Parathyroid adenoma (tissue), 2 donors: ENCODE results near the gene SOS1.
A peak's percentile ranks its signal among the peaks of the same experiment; 100 is the strongest.

Experiments used
- H2AFZ ChIP-seq: fragments of 300-600 bp; sonication (generic); one replicate; pipeline ENCODE4 v1.7.0; 2017; ENCODE audit warnings: antibody characterized with exemption, mild to moderate bottlenecking
- H3K27ac ChIP-seq: fragments of 300-600 bp; sonication (generic); one replicate; pipeline ENCODE4 v1.7.0; 2017
- H3K27me3 ChIP-seq: fragments of 300-600 bp; sonication (generic); one replicate; pipeline ENCODE4 v1.7.0; 2017; ENCODE audit warnings: low read length; ENCODE audit not compliant: control insufficient read depth, insufficient read depth
- H3K36me3 ChIP-seq: fragments of 300-600 bp; sonication (generic); one replicate; pipeline ENCODE4 v1.7.0; 2017; ENCODE audit warnings: low read length; ENCODE audit not compliant: control insufficient read depth, insufficient read depth
- H3K4me1 ChIP-seq: fragments of 300-600 bp; sonication (generic); one replicate; pipeline ENCODE4 v1.7.0; 2017; ENCODE audit warnings: control low read depth
- H3K4me2 ChIP-seq: fragments of 300-600 bp; sonication (generic); one replicate; pipeline ENCODE4 v1.7.0; 2017; ENCODE audit warnings: low read length
- H3K4me3 ChIP-seq: fragments of 300-600 bp; sonication (generic); one replicate; pipeline ENCODE4 v1.7.0; 2017; ENCODE audit warnings: low read depth, low read length
- H3K79me2 ChIP-seq: fragments of 300-600 bp; sonication (generic); one replicate; pipeline ENCODE4 v1.7.0; 2017; ENCODE audit warnings: control low read depth
- H3K9ac ChIP-seq: fragments of 300-600 bp; sonication (generic); one replicate; pipeline ENCODE4 v1.7.0; 2017; ENCODE audit warnings: mild to moderate bottlenecking
- H3K9me3 ChIP-seq: fragments of 300-600 bp; sonication (generic); one replicate; pipeline ENCODE4 v1.7.0; 2017; ENCODE audit warnings: low read length; ENCODE audit not compliant: control insufficient read depth
- TF ChIP-seq, protein P1 (sequence below): fragments of 300-600 bp; sonication (generic); IDR thresholded peaks from one replicate; pipeline ENCODE4 v1.7.0; 2017; ENCODE audit warnings: antibody characterized with exemption, mild to moderate bottlenecking
- donor health status: primary hyperparathyroidism.

SOS1 gene

DNA sequence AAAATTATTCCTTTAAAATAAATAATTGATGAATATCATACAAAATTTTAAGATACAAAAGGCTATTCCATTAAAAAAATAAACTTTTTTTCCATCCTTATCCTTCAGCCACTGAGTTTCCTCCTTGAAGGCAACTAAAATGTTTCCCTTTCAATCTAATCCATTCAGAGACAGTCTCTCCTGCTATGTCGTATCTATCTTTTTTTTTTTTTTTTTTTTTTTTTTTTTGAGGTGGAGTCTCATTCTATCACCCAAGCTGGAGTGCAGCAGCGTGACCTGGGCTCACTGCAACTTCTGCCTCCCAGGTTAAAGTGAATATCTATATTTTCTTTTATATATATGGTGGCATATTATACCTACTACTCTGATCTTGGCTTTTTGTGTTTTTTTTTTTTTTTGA is 31.7 kb upstream of the SOS1 start:
- Histone ChIP-seq H3K79me2 (no peaks in the 10 kb centered on the region), H3K4me3 (no peak overlapping the region), H3K9ac (no peak overlapping the region), H3K27ac (no peak overlapping the region), H3K9me3 (no peaks in the 10 kb centered on the region), H3K4me1 (no peaks in the 10 kb centered on the region), H3K27me3 (no peaks in the 10 kb centered on the region), H3K4me2 (no peak overlapping the region), H2AFZ (no peak overlapping the region), H3K36me3 (no peaks in the 10 kb centered on the region)
- TF ChIP-seq, protein P1, sequence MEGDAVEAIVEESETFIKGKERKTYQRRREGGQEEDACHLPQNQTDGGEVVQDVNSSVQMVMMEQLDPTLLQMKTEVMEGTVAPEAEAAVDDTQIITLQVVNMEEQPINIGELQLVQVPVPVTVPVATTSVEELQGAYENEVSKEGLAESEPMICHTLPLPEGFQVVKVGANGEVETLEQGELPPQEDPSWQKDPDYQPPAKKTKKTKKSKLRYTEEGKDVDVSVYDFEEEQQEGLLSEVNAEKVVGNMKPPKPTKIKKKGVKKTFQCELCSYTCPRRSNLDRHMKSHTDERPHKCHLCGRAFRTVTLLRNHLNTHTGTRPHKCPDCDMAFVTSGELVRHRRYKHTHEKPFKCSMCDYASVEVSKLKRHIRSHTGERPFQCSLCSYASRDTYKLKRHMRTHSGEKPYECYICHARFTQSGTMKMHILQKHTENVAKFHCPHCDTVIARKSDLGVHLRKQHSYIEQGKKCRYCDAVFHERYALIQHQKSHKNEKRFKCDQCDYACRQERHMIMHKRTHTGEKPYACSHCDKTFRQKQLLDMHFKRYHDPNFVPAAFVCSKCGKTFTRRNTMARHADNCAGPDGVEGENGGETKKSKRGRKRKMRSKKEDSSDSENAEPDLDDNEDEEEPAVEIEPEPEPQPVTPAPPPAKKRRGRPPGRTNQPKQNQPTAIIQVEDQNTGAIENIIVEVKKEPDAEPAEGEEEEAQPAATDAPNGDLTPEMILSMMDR, result no peak

DNA sequence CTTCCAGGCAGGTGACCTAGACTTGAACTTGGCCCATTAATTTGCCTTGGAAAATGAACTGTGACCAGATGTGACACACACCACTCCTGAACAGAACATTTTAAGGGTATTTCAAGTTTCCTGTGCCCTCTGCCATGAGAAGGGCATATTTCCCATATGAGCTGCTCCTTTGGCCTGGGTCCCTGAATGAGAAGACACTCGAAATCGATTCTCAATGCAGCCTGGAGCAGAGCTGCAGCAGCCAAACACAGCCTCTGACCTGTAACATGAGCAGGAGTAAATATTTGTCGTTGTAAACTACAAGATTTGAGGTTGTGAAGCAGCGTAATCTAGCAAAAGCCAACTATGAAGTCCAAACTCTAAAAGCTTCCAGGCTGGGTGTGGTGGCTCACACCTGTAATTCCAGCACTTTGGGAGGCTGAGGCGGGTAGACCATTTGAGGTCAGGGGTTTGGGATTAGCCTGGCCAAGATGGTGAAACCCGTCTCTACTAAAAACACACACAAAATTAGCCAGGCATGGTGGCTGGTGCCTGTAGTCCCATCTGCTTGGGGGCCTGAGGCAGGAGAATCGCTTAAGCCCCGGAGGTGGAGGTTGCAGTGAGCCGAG is 30.1 kb upstream of the SOS1 start:
- Histone ChIP-seq H3K4me3 (no peak overlapping the region), H3K9me3 (no peaks in the 10 kb centered on the region), H3K27ac (no peak overlapping the region), H3K9ac (no peak overlapping the region), H3K4me2 (no peak overlapping the region), H3K79me2 (no peaks in the 10 kb centered on the region), H3K27me3 (no peaks in the 10 kb centered on the region), H3K4me1 (no peaks in the 10 kb centered on the region), H2AFZ (peak overlapping the region; percentile 31), H3K36me3 (no peaks in the 10 kb centered on the region)
- TF ChIP-seq, protein P1, result no peak

DNA sequence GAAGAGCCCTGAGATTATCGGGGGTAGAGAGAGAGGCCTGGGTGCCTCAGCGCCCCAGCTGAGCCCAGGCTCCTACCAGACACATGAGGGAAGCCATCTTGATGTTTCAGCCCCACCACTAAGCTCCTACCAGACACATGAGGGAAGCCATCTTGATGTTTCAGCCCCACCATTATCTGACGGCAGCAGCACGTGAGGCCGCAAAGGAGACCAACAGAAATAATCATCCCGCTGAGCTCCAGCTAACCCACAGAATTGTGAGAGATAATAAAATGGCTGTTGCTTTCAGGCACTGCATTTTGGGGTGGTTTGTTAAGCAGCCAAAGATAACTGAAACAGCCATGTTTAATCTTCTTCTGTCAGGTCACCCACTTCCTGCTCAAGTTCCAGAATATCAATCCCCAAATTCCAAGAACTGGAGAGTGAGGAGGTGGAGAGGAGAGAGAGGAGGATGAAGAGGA is 29.3 kb upstream of the SOS1 start:
- TF ChIP-seq, protein P1, result no peak
- no peak overlapping the region for H2AFZ ChIP-seq

DNA sequence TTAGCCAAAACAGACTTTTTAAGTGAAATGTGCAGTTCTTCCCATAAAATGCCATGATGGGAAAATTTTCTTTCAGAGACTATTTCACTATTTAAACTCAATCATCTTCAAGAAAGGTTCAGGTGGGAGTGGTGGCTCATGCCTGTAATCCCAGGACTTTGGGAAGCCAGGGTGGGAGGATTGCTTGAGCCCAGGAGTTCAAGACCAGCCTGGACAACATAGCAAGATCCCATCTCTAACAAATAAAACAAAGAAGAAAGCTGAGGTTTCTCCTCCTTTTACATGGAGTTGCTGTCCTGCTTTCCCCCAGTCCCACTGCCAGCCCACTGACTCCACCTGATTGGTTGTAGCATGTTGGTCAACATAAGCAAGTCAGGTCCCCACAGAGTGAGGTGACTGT is 25.8 kb upstream of the SOS1 start:
- TF ChIP-seq, protein P1, result no peak
- Histone ChIP-seq H3K4me2 (no peak overlapping the region), H3K9me3 (no peaks in the 10 kb centered on the region), H3K27ac (no peak overlapping the region), H3K4me3 (no peak overlapping the region), H3K9ac (no peak overlapping the region), H3K4me1 (peaks cover 4% of the 10 kb centered on the region), H3K79me2 (no peaks in the 10 kb centered on the region), H2AFZ (no peak overlapping the region), H3K36me3 (no peaks in the 10 kb centered on the region), H3K27me3 (no peaks in the 10 kb centered on the region)

More for the DNA sequence above, 29.3 kb upstream of the SOS1 start:
- H3K4me1 ChIP-seq, result no peaks in the 10 kb centered on the region
- H3K4me3 ChIP-seq, result no peak overlapping the region
- no peak overlapping the region for H3K27ac ChIP-seq
- no peak overlapping the region for H3K9ac ChIP-seq
- no peaks in the 10 kb centered on the region for H3K9me3 ChIP-seq
- no peak overlapping the region for H3K4me2 ChIP-seq
- no peaks in the 10 kb centered on the region for H3K79me2 ChIP-seq
- no peaks in the 10 kb centered on the region for H3K27me3 ChIP-seq
- no peaks in the 10 kb centered on the region for H3K36me3 ChIP-seq

DNA sequence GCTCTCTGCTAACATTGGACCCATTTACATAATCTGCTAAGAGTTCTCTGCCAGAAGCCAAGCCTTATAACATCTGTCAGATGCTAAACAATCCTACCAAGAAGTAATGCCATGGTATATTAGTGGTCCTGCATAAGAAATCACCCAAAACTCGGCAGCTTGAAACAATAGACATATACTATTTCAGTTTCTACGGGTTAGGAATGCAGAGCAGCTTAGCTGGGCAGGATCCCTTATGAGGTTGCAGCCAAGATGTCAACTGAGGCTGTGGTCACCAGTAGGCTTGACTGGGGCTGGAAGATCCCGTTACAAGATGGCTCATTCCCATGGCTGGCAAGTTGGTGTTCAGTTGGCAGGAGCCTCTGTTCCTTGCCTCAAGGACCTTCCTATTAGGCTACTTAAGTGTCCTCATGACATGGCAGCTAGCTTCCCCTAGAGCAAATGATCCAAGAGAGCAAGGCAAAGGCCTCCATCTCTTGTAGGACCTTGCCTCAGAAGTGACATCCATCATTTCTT is 25.1 kb upstream of the SOS1 start:
- Histone ChIP-seq H2AFZ (no peak overlapping the region), H3K79me2 (no peaks in the 10 kb centered on the region), H3K4me3 (no peak overlapping the region), H3K4me2 (no peak overlapping the region), H3K9ac (no peak overlapping the region), H3K4me1 (peaks cover 4% of the 10 kb centered on the region), H3K9me3 (no peaks in the 10 kb centered on the region), H3K27ac (no peak overlapping the region), H3K27me3 (no peaks in the 10 kb centered on the region), H3K36me3 (no peaks in the 10 kb centered on the region)
- TF ChIP-seq, protein P1, result no peak
